MCF 10A (cell line): ENCODE data around the gene PSPH. TPM values are rescaled to one million over a fixed set of nuclear protein-coding genes. Genes with fewer than 3 reads are reported as not detected.
A peak's percentile ranks its signal among the peaks of the same experiment; 100 is the strongest.

Experiments
- BruUV-seq: library from RNA; stranded (reverse); fragments of 400-500 nt; replicated peaks from 2 replicates; lab custom pipeline; 2021; lab: Mats Ljungman, UMichigan
- CTCF ChIA-PET: fragments of 300-600 bp; sonication (Branson Sonifier 250); formaldehyde crosslinking; extraction: SDS; loops from one replicate; lab custom pipeline; 2021; ENCODE audit warnings: antibody characterized with exemption, inconsistent platforms; lab: Yijun Ruan, JAX
- POLR2A ChIA-PET: fragments of 300-600, 350-650 bp; sonication (Branson Sonifier 250); formaldehyde crosslinking; extraction: SDS; loops from one replicate; lab custom pipeline; 2020; ENCODE audit warnings: antibody characterized with exemption, inconsistent platforms; lab: Yijun Ruan, JAX
- DNase-seq: peaks from one replicate; pipeline ENCODE4 v3.0.0-alpha.2; 2018; ENCODE audit not compliant: unreplicated experiment
- H3K27ac Mint-ChIP-seq: one replicate; pipeline ENCODE4 v1.8.0; 2022; ENCODE audit warnings: mild to moderate bottlenecking, low read depth, mixed read lengths; ENCODE audit not compliant: unreplicated experiment
- H3K27me3 Mint-ChIP-seq: one replicate; pipeline ENCODE4 v1.8.0; 2022; ENCODE audit warnings: mixed read lengths; ENCODE audit not compliant: insufficient read depth, unreplicated experiment
- H3K36me3 Mint-ChIP-seq: one replicate; pipeline ENCODE4 v1.8.0; 2022; ENCODE audit warnings: mild to moderate bottlenecking, moderate library complexity, mixed read lengths; ENCODE audit not compliant: insufficient read depth, unreplicated experiment
- H3K4me1 Mint-ChIP-seq: one replicate; pipeline ENCODE4 v1.8.0; 2022; ENCODE audit warnings: mixed read lengths; ENCODE audit not compliant: insufficient read depth, unreplicated experiment
- H3K4me3 Mint-ChIP-seq: one replicate; pipeline ENCODE4 v1.8.0; 2022; ENCODE audit warnings: mild to moderate bottlenecking, moderate library complexity, mixed read lengths; ENCODE audit not compliant: unreplicated experiment
- H3K9me3 Mint-ChIP-seq: one replicate; pipeline ENCODE4 v1.8.0; 2022; ENCODE audit warnings: mixed read lengths; ENCODE audit not compliant: unreplicated experiment
- CTCF ChIP-seq: fragments of 200-600 bp; IDR thresholded peaks from one replicate; pipeline ENCODE4 v1.8.0; 2022; ENCODE audit warnings: antibody characterized with exemption, mild to moderate bottlenecking; ENCODE audit not compliant: unreplicated experiment
- intact Hi-C: fragments of 100-400 bp; cut with micrococcal nuclease; formaldehyde crosslinking; loops from 2 replicates; pipeline ENCODE4 v1.14.1; 2022
- total RNA-seq: library from RNA; stranded (reverse); gene quantifications from 2 replicates; pipeline ENCODE4 v1.2.3, GENCODE V29; 2022

The PSPH gene
- total RNA-seq, 1 experiment from 2014 or later: 56.6 TPM

DNA sequence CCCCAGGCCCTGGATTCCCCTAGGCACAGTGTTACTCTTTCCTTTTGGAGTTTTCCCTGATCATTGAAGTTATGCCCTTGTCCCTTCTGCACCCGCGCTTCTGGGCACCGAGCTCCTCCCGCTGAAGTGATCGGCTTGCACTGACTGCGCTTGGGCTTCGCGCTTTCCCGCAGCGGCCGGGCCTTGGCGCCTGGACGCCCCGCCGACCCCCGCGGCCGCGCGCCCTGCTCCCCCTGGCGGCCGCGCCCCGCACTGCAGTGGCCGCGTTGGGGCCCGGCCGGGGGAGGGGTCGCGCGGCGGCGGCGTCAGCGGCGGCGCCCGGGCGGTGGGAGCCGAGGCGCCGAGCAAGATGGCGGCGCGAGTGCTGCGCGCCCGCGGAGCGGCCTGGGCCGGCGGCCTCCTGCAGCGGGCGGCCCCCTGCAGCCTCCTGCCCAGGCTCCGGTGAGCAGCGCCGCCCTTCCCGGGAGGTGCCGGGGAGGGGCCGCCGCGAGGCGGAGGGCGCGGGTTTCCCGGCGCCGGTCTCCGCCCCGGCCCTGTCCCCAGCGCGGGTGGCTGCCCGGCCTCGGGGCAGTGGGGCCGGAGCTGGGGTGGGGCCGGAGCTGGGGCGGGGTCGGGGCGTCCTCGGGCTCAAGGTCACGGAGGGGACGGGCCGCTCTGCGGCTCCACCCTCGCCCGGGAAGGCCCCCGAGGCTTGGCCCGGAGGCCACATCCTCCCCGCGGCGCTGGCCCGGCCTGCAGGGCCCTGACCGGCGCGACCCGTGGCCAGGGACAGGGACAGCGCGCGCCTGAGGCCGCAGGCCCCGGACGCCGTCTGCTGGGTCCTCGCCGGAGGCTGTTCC is 86.8 kb downstream of the PSPH start, which contains the start of gene NIPSNAP2:
TSS of gene NIPSNAP2 (plus strand) at position 325 of the 839 bp plus-strand sequence. CDS start at position 350, 25 bp downstream.
- peak; percentile 49 for DNase-seq
- H3K36me3 Mint-ChIP-seq: peaks cover 11% of the 10 kb centered on the region
- CTCF ChIA-PET: interaction anchor here (0.5 to 2.5 kb wide), 49 partner anchors 9 to 1550 kb away, joined by 3 to 22 read pairs (median 3); partner anchors contain the start of genes CCT6A and SUMF2
- no TSS peak for BruUV-seq
- TF ChIP-seq CTCF: peak; percentile 49
- H3K4me3 Mint-ChIP-seq: peak within 1 kb of the TSS; percentile 70
- H3K9me3 Mint-ChIP-seq: no peaks in the 10 kb centered on the region
- peaks cover 25% of the 10 kb centered on the region for H3K4me1 Mint-ChIP-seq
- no peaks in the 10 kb centered on the region for H3K27me3 Mint-ChIP-seq
- H3K27ac Mint-ChIP-seq: peak within 1 kb of the TSS; percentile 78
- POLR2A ChIA-PET: interaction anchor here (0.6 to 4.2 kb wide), 22 partner anchors 7 to 1115 kb away, joined by 3 to 40 read pairs (median 4); partner anchors contain the start of genes CCT6A, CHCHD2, MRPS17 and PSPH
- intact Hi-C loops: loop anchor here (1.0 to 2.0 kb wide), 2 partner anchors 110 to 324 kb away; no protein-coding TSS in a partner anchor

GRCh38 chr7:55963584-55964168 is 87.6 kb downstream of the PSPH start:
- Mint-ChIP-seq H3K27me3 (no peaks in the 10 kb centered on the region), H3K4me1 (peaks cover 25% of the 10 kb centered on the region), H3K4me3 (peak overlapping the region; percentile 65), H3K9me3 (no peaks in the 10 kb centered on the region), H3K36me3 (peaks cover 3% of the 10 kb centered on the region), H3K27ac (peak overlapping the region; percentile 75)
- ChIA-PET POLR2A (interaction anchor here (0.6 to 4.2 kb wide), 11 partner anchors 8 to 322 kb away, joined by 3 to 40 read pairs (median 5); partner anchors contain the start of genes CCT6A, MRPS17 and PSPH), CTCF (interaction anchor here (0.6 to 2.5 kb wide), 38 partner anchors 8 to 1550 kb away, joined by 3 to 22 read pairs (median 4); partner anchors contain the start of gene CCT6A)
- intact Hi-C loops: loop anchor here (1.0 to 2.0 kb wide), 2 partner anchors 111 to 323 kb away; no protein-coding TSS in a partner anchor
- BruUV-seq: no TSS peak
- no peak for TF ChIP-seq CTCF
- no peak for DNase-seq

DNA sequence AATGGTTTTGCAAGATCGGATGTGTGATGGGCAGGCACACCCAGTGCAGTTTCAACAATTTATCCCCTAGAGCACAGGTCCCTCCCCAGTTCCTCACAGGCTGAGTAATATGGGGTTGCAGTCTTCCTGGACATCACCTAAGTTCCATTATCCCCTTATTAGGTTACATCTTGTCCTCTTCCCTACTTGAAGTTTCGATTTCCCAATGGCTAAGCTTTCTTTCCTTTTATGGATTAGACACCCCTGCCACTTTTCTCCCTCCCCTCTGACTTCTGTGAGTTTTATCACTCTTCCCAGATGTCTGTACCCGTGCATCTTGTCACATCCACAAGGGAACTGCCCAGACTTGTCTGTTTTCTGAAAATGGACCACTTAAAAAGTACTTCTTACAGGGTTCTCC is 89.2 kb downstream of the PSPH start:
- BruUV-seq: no TSS peak
- Mint-ChIP-seq H3K4me1 (peaks cover 21% of the 10 kb centered on the region), H3K36me3 (no peaks in the 10 kb centered on the region), H3K9me3 (no peaks in the 10 kb centered on the region), H3K4me3 (no peak overlapping the region), H3K27me3 (no peaks in the 10 kb centered on the region), H3K27ac (peak overlapping the region; percentile 68)
- peak; percentile 52 for DNase-seq
- no peak for TF ChIP-seq CTCF
- ChIA-PET POLR2A (interaction anchor here (1.2 to 3.0 kb wide), 3 partner anchors 46 to 320 kb away, joined by 4 to 14 read pairs (median 6); partner anchors contain the start of genes CCT6A and PSPH), CTCF (interaction anchor here (0.6 to 2.2 kb wide), 5 partner anchors 38 to 455 kb away, joined by 3 to 8 read pairs (median 5); no protein-coding TSS in a partner anchor)
- intact Hi-C loops: no loop called here

Other genes starting within 250 kb of the PSPH start
- not detected in 2 replicates for gene SEPTIN14, start 188.7 kb downstream of the PSPH start, total RNA-seq
- 1.3 and 1.5 TPM in 2 replicates for gene ZNF713, start 164.0 kb downstream of the PSPH start, total RNA-seq
- gene MRPS17, start 99.6 kb downstream of the PSPH start, total RNA-seq: 31.0 and 36.9 TPM in 2 replicates
- 57.9 and 62.8 TPM in 2 replicates for gene NIPSNAP2, start 86.9 kb downstream of the PSPH start, total RNA-seq
- 208 and 222 TPM in 2 replicates for gene CCT6A, start 321 bp upstream of the PSPH start, total RNA-seq
- gene SUMF2, start 12.8 kb upstream of the PSPH start, total RNA-seq: 142 and 159 TPM in 2 replicates
- 1.2 and 2.4 TPM in 2 replicates for gene PHKG1, start 41.5 kb upstream of the PSPH start, total RNA-seq
- 564 and 712 TPM in 2 replicates for gene CHCHD2, start 55.0 kb upstream of the PSPH start, total RNA-seq
- not detected in 2 replicates for gene NUPR2, start 65.0 kb upstream of the PSPH start, total RNA-seq